ENCODE measurements around the gene MROH2B.
"Not testable (repeated sequence)": the region's sequence is repeated elsewhere in the genome, so short reads cannot be mapped to it uniquely, and the experiment has no call there.

Gene MROH2B

DNA sequence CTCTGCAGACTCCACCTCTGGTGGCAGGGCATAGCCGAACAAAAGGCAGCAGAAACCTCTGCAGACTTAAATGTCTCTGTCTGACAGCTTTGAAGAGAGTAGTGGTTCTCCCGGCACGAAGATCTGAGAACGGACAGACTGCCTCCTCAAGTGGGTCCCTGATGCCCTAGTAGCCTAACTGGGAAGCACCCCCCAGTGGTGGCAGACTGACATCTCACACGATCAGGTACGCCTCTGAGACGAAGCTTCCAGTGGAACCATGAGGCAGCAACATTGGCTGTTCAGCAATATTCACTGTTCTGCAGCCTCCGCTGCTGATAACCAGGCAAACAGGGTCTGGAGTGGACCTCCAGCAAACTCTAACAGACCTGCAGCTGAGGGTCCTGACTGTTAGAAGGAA lies 48.5 kb downstream of the MROH2B start:
- not testable (repeated sequence) for DNase-seq (ENCODE audit: low read depth)

GRCh38 chr5:41012318-41012717 lies 58.8 kb downstream of the MROH2B start:
- DNase-seq (ENCODE audit: low read depth), result no peak

DNA sequence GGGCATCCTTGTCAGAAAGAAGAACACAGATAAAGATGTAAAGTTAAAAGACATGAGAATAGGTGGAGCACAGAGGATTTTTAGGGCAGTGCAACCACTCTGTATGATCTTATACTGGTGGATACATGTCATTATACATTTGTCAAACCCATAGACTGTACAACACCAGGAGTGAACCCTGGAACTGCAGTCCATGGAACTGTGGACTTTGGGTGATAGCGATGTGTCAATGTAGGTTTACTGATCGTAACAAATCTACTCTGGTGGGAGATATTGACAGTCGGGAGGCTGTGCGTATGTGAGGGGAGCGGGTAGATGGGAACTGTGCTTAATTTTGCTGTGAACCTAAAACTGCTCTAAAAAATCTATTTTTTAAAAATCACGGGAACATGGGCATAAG lies 60.6 kb downstream of the MROH2B start:
- DNase-seq (ENCODE audit: low read depth), result no peak

GRCh38 chr5:41009232-41009631 lies 61.9 kb downstream of the MROH2B start:
- no peak for DNase-seq (ENCODE audit: low read depth)

- no peak for DNase-seq (ENCODE audit: low read depth)
Observed at GRCh38 chr5:41004931-41005330, 66.2 kb downstream of the MROH2B start.

GRCh38 chr5:41003670-41004376 lies 67.3 kb downstream of the MROH2B start:
- no peak for DNase-seq (ENCODE audit: low read depth)

GRCh38 chr5:40999966-41000365 lies 71.2 kb downstream of the MROH2B start:
- no peak for DNase-seq (ENCODE audit: low read depth)

GRCh38 chr5:40999142-40999541 lies 72.0 kb downstream of the MROH2B start:
- DNase-seq (ENCODE audit: low read depth), result no peak

DNA sequence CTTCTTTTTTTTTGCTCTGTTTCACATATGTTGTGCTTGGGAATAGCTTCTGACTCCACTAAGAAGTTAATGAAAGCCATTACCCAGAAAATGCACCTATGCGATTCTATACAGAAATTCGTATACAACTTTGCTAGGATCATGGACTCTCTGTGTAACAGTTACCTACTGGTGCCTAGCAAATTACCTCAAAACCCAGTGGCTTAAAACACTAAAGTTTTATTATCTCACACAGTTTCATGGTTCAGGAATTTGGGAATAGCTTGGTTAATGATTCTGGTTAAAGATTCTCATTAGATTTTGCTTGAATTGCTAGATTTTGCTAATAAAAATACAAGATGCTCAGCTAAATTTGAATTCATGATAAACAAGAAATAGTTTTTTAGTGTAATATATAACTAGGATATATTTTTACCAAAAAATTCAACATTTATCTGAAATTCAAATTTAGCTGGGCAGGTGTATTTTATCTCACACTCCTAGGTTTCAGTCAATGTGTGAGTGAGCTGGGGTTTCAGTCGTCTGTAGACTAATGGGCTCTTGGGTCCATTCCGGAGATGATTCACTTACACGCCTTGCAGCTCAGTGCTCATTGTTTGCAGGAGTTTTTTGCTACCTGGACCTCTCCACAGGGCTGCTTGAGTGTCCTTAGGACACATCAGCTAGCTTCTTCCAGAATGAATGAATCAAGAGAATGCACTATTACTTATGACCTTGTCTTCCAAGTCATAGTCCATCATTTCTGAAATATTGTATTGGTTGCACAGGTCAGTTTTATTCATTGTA lies 75.1 kb downstream of the MROH2B start:
- no peak for DNase-seq (ENCODE audit: low read depth)

DNA sequence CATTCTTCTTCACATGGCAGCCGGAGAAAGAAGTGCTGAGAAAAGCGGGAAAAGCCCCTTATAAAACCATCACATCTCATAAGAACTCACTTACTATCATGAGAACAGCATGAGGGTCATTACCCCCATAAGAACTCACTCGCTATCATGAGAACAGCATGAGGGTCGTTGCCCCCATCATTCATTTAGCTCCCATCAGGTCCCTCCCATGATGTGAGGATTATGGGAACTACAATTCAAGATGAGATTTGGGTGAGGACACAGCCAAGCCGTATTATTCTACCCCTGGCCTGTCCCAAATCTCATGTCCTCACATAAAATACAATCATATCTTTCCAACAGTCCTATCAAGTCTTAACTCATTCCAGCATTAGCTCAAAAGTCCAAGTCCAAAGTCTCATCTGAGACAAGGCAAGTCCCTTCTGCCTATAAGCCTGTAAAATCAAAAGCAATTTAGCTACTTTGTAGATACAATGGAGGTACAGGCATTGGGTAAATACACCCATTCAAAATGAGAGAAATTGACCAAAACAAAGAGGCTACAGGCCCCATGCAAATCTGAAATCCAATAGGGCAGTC lies 79.1 kb downstream of the MROH2B start:
- no peak for DNase-seq (ENCODE audit: low read depth)

DNA sequence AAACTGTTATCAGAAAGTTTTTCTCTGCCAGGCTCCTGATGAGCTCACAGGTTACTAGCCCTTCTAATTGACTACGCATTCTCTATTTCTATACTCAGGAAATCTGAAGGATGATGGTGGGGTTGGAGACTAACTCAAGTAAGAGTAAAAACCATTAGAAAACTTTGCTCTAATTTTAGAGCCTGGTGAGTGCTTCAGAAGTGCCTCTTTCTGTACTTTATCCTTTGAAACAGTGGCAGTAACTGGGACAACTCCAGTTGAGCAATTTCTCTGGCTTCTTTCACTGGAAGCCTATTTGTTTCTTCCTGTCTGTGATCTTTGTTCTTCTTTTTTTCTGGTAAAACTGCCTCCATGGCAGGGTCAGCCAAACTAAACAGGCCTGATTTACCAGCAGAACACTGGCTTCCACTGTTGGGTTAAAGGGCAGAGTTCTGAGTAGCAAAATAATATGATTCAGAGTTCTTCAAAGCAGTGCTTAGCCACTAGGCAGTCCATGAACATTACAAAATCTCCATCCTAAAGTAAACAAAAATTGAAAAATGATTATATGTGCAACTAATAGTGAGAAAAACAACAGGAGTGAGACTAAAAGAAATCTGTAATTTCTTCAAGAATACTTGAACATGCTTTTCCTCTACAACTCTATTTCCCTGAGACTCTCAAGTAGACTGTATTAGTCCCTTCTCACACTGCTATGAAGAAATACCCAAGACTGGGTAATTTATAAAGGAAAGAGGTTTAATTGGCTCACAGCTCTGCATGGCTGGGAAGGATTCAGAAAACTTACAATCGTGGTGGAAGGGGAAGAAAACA lies 79.8 kb downstream of the MROH2B start:
- no peak for DNase-seq (ENCODE audit: low read depth)

- DNase-seq (ENCODE audit: low read depth), result no peak
Observed at GRCh38 chr5:40988746-40989510, 82.2 kb downstream of the MROH2B start.

- DNase-seq (ENCODE audit: low read depth), result no peak
Observed at GRCh38 chr5:40987349-40987748, 83.8 kb downstream of the MROH2B start.

DNA sequence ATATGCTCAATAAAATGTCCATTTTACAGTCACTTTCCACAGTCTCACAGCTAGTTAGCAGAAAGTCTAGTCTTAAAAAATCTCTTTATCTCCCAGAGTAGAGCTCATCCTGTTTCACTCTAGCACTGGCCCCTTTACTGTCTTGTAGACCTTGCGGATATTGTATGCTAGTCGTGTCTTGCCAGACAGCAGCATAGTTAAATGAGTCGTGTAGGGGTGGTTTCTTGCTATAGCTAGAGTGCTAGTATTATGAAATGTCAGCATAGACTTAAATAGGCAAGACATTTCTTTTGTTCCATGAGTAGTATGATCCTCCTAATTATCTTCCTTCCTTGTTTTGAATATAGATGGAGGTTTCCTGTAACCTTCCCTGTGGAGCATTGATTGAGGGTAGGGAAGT lies 84.5 kb downstream of the MROH2B start:
- no peak for DNase-seq (ENCODE audit: low read depth)

DNA sequence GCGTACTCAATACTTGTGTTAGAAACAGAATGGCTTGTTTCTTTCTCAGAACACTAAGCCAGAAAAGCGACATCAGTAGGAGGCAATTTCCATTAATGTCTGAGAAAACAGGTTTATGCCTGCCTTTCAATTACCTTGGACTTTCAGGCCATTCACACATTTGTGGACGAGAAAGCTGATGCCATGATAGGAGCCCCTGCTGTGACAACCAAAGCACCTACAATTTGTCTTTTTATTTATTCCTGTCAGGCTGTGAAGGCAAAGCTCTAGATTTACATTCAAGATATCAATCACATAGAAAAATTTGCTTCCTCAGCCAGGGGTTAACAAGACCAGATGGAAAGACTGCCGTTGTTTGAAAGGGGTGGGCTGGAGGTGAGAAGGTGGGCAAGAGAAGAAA lies 85.6 kb downstream of the MROH2B start:
- DNase-seq (ENCODE audit: low read depth), result no peak

- no peak for DNase-seq (ENCODE audit: low read depth)
Observed at GRCh38 chr5:40984884-40985283, 86.3 kb downstream of the MROH2B start.

- DNase-seq (ENCODE audit: low read depth), result no peak
Observed at GRCh38 chr5:40983781-40984180, 87.4 kb downstream of the MROH2B start.

GRCh38 chr5:40981420-40981819 lies 89.7 kb downstream of the MROH2B start:
- no peak for DNase-seq (ENCODE audit: low read depth)

- no peak for DNase-seq (ENCODE audit: low read depth)
Observed at GRCh38 chr5:40976836-40977235, 94.3 kb downstream of the MROH2B start.

- DNase-seq (ENCODE audit: low read depth), result no peak
Observed at GRCh38 chr5:40976041-40976440, 95.1 kb downstream of the MROH2B start.

DNA sequence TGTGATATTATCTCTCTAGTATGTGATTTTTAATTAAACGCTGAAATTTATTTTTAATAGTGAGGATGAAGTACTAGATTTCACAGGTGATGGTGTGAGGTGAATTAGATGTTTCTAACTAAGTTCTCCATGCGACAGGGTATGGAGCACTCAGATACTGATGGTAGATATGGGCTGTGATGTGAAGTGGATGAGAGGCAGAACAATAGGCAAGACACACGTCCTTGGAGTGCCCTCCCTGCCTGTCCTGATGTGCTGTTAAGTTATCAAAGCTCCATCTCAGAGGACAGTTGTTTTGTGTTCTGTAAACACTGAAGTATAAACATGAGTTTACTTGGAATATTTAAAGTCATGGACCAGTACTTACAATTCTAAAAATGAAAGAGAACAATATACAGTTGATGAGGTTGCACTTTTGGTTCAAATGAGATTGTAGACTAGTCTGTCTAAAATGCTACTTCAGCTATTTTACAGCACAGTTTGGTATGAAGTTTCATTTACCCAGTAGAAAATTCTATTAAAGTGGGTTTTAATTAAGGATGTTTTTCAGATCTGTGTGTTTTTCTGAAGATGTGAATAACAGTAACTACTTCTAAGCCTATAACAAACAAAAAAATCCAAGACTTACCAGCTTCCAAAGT lies 97.7 kb downstream of the MROH2B start:
- DNase-seq (ENCODE audit: low read depth), result no peak
